Gastroesophageal sphincter (tissue), 4 donors: ENCODE results near the gene SLC16A12. TPM values are rescaled to one million over a fixed set of nuclear protein-coding genes. Genes with fewer than 3 reads are reported as not detected.
A peak's percentile ranks its signal among the peaks of the same experiment; 100 is the strongest.
"Not testable (repeated sequence)": the region's sequence is repeated elsewhere in the genome, so short reads cannot be mapped to it uniquely, and the experiment has no call there.

Experiments
- ATAC-seq: fragments of 150-250 bp; one replicate; pipeline ENCODE4 v1.9.1; 2016; ENCODE audit warnings: mild to moderate bottlenecking, moderate library complexity
- H3K27ac ChIP-seq, 4 donors: fragments of 200-600 bp; sonication (generic) in 3 of 4; 1 replicate in 3 of 4; 2 replicates in 1 of 4; pipeline ENCODE4 v1.5.1; 2016 to 2019
- H3K27me3 ChIP-seq: fragments of 200-600 bp; sonication (generic); one replicate; pipeline ENCODE4 v1.5.1; 2019
- H3K36me3 ChIP-seq, 2 donors: fragments of 200-600 bp; sonication (generic); one replicate each; pipeline ENCODE4 v1.5.1; 2019; ENCODE audit warnings: control low read depth in 1 of 2
- H3K4me1 ChIP-seq, 3 donors: fragments of 200-600 bp; sonication (generic); 1 replicate in 2 of 3; 2 replicates in 1 of 3; pipeline ENCODE4 v1.5.1; 2016 to 2019; ENCODE audit warnings: control low read depth in 2 of 3
- H3K4me3 ChIP-seq, 2 donors: fragments of 200-600 bp; sonication (generic); one replicate each; pipeline ENCODE4 v1.5.1; 2019; ENCODE audit warnings: mild to moderate bottlenecking in 1 of 2, moderate library complexity in 1 of 2
- H3K9me3 ChIP-seq, 3 donors: fragments of 200-600 bp; sonication (generic); one replicate each; pipeline ENCODE4 v1.5.1; 2017 to 2019; ENCODE audit warnings: control low read depth in 2 of 3
- CTCF ChIP-seq, 4 experiments: fragments of 200-600 bp in 2 of 4; fragments of 450-650 bp in 2 of 4; sonication (generic) in 1 of 4; IDR thresholded peaks; one replicate each; pipeline ENCODE4 v1.5.1; 2017 to 2019; ENCODE audit warnings: antibody characterized with exemption in 4 of 4, mild to moderate bottlenecking in 2 of 4, moderate library complexity in 2 of 4
- EP300 ChIP-seq: sonication (generic); formaldehyde crosslinking; IDR thresholded peaks from one replicate; pipeline ENCODE4 v1.6.1; 2017; ENCODE audit warnings: antibody characterized with exemption, mild to moderate bottlenecking
- POLR2A ChIP-seq, 2 donors: fragments of 450-650 bp; IDR thresholded peaks; one replicate each; pipeline ENCODE4 v1.6.1; 2017; ENCODE audit warnings: antibody characterized with exemption in 2 of 2, mild to moderate bottlenecking in 2 of 2, moderate library complexity in 1 of 2
- POLR2AphosphoS5 ChIP-seq: sonication (generic); formaldehyde crosslinking; IDR thresholded peaks from one replicate; pipeline ENCODE4 v1.6.1; 2017; ENCODE audit warnings: antibody characterized with exemption
- WGBS, 2 donors: methylation state at CpG; one replicate each; pipeline ENCODE4 v1.1.5; 2018; ENCODE audit warnings: low coverage in 1 of 2; 5-methylcytosine and 5-hydroxymethylcytosine counted together
- total RNA-seq, 4 donors: library from RNA; depleted of rRNA; stranded (reverse); fragments of >200 nt; gene quantifications; one replicate each; pipeline ENCODE4 v1.1.0, GENCODE V29; 2016

The SLC16A12 gene
- total RNA-seq, 4 donors from 2014 or later = 1.7 to 11.7 (median 2.4) TPM

GRCh38 chr10:89398003-89398749, 137.2 kb downstream of the SLC16A12 start:
- ATAC-seq = no peak
- Histone ChIP-seq H3K27ac (no peak overlapping the region), H3K4me1 (peaks cover 0 to 39% (median 10%) of the 10 kb centered on the region in 3 donors), H3K27me3 (no peaks in the 10 kb centered on the region), H3K4me3 (no peak overlapping the region), H3K9me3 (no peaks in the 10 kb centered on the region), H3K36me3 (peaks cover 0 to 12% of the 10 kb centered on the region in 2 donors)
- no peak for TF ChIP-seq POLR2A (IDR thresholded peaks at IDR 0.05)
- TF ChIP-seq EP300 = no peak
- TF ChIP-seq CTCF (IDR thresholded peaks at IDR 0.05) = no peak
- TF ChIP-seq POLR2AphosphoS5 = no peak
- WGBS, 2 donors = 81 to 83% methylated on average over 5 of the region's 5 CpGs

- ATAC-seq = no peak
- H3K4me3 ChIP-seq = peak overlapping the region in 1 of 2 donors; percentile 13
- TF ChIP-seq POLR2A (IDR thresholded peaks at IDR 0.05) (no peak), CTCF (IDR thresholded peaks at IDR 0.05) (no peak), EP300 (no peak), POLR2AphosphoS5 (no peak)
- 89 to 94% methylated on average over 2 of the region's 2 CpGs for WGBS, 2 donors
- no peaks in the 10 kb centered on the region for H3K36me3 ChIP-seq
- H3K4me1 ChIP-seq = peaks cover 10 to 65% (median 20%) of the 10 kb centered on the region in 3 donors
- no peaks in the 10 kb centered on the region for H3K9me3 ChIP-seq
- H3K27me3 ChIP-seq = no peaks in the 10 kb centered on the region
- H3K27ac ChIP-seq = peak overlapping the region in 2 of 4 donors; percentile 2 to 19
Measured at GRCh38 chr10:89395141-89395540, 140.3 kb downstream of the SLC16A12 start.

GRCh38 chr10:89393898-89394297, 141.5 kb downstream of the SLC16A12 start:
- Histone ChIP-seq H3K4me1 (peaks cover 10 to 78% (median 20%) of the 10 kb centered on the region in 3 donors), H3K27me3 (no peaks in the 10 kb centered on the region), H3K36me3 (no peaks in the 10 kb centered on the region), H3K9me3 (no peaks in the 10 kb centered on the region), H3K4me3 (peak overlapping the region; percentile 53 to 100), H3K27ac (peak overlapping the region; percentile 72 to 95 (median 78))
- TF ChIP-seq POLR2A (IDR thresholded peaks at IDR 0.05) (no peak), POLR2AphosphoS5 (no peak), EP300 (no peak), CTCF (IDR thresholded peaks at IDR 0.05) (no peak)
- 15 to 28% methylated on average over 3 of the region's 3 CpGs for WGBS, 2 donors
- ATAC-seq = no peak

GRCh38 chr10:89392974-89393373, 142.4 kb downstream of the SLC16A12 start:
- 0% methylated on average over 1 to 2 of the region's 2 CpGs for WGBS, 2 donors
- Histone ChIP-seq H3K36me3 (no peaks in the 10 kb centered on the region), H3K4me1 (peaks cover 10 to 73% (median 20%) of the 10 kb centered on the region in 3 donors), H3K27ac (peak overlapping the region; percentile 72 to 95 (median 78)), H3K27me3 (no peaks in the 10 kb centered on the region), H3K4me3 (peak overlapping the region; percentile 53 to 100), H3K9me3 (no peaks in the 10 kb centered on the region)
- ATAC-seq = peak; percentile 80
- TF ChIP-seq POLR2AphosphoS5 = peak; percentile 58
- TF ChIP-seq POLR2A (IDR thresholded peaks at IDR 0.05) = no peak

GRCh38 chr10:89391907-89392756, 143.3 kb downstream of the SLC16A12 start, which contains the start of gene IFIT1:
IFIT1 (plus strand) TSS chr10:89392623; CDS start chr10:89392713, 90 bp downstream.
- Histone ChIP-seq H3K9me3 (no peaks in the 10 kb centered on the region), H3K27ac (peak within 1 kb of the TSS; percentile 72 to 95 (median 78)), H3K27me3 (no peaks in the 10 kb centered on the region), H3K4me3 (peak within 1 kb of the TSS; percentile 53 to 100), H3K36me3 (no peaks in the 10 kb centered on the region), H3K4me1 (peaks cover 10 to 65% (median 20%) of the 10 kb centered on the region in 3 donors)
- ATAC-seq = peak; percentile 88
- TF ChIP-seq POLR2AphosphoS5 (peak; percentile 32), EP300 (no peak)
- 1 to 3% methylated on average over 8 of the region's 8 CpGs for WGBS, 2 donors

- H3K4me3 ChIP-seq, H3K36me3 ChIP-seq, H3K27me3 ChIP-seq, ATAC-seq, H3K9me3 ChIP-seq: not testable (repeated sequence)
- WGBS, 2 donors = 93 to 95% methylated on average over 3 to 4 of the region's 4 CpGs
- H3K27ac ChIP-seq = peak overlapping the region; percentile 35 to 95 (median 78)
- peaks cover 10 to 65% (median 20%) of the 10 kb centered on the region in 3 donors for H3K4me1 ChIP-seq
Measured at GRCh38 chr10:89391226-89391576, 144.2 kb downstream of the SLC16A12 start.
